Upper lobe of right lung (tissue), 1 donor: ENCODE results near the gene DLG2. TPM values are rescaled to one million over a fixed set of nuclear protein-coding genes. Genes with fewer than 3 reads are reported as not detected.

Source experiments
- ATAC-seq: fragments of 200-7000 bp; cut with Tn5 transposase; one replicate; pipeline ENCODE4 v1.9.1; 2020; ENCODE audit warnings: mild to moderate bottlenecking, moderate library complexity
- DNase-seq: peaks from one replicate; pipeline ENCODE4 v3.0.0-alpha.2; 2020
- H3K27ac ChIP-seq: fragments of 200-600 bp; one replicate; pipeline ENCODE4 v1.8.0; 2022
- H3K27me3 ChIP-seq: fragments of 200-600 bp; one replicate; pipeline ENCODE4 v1.8.0; 2022; ENCODE audit warnings: mild to moderate bottlenecking
- H3K36me3 ChIP-seq: fragments of 200-600 bp; one replicate; pipeline ENCODE4 v1.8.0; 2022
- H3K4me1 ChIP-seq: fragments of 200-600 bp; one replicate; pipeline ENCODE4 v1.8.0; 2022
- H3K4me3 ChIP-seq: fragments of 200-600 bp; one replicate; pipeline ENCODE4 v1.8.0; 2022; ENCODE audit warnings: mild to moderate bottlenecking
- H3K9me3 ChIP-seq: fragments of 200-600 bp; one replicate; pipeline ENCODE4 v1.8.0; 2022
- intact Hi-C: fragments of 100-400 bp; cut with DNase I; formaldehyde crosslinking; loops from one replicate; pipeline ENCODE4 v1.11.0; 2022
- total RNA-seq: library from RNA; stranded (reverse); fragmentation: NEBNext Ultra II Directional; extraction: Animal tissue kit (Norgen Biotek cat#: 25700); gene quantifications from one replicate; pipeline ENCODE4 v1.2.1, GENCODE V29; 2021
- TF ChIP-seq, protein P1 (sequence below): fragments of 200-600 bp; IDR thresholded peaks from one replicate; pipeline ENCODE4 v1.8.0; 2022; ENCODE audit warnings: antibody characterized with exemption
- donor health status: DM: no; HTN: yes; CAD: no; lungs with severe emphysema.

The DLG2 gene
- total RNA-seq, 1 donor from 2014 or later, result 9.7 TPM

- H3K36me3 ChIP-seq, result no peaks in the 10 kb centered on the region
Observed at GRCh38 chr11:84232511-84232910, 1394.6 kb downstream of the DLG2 start.

GRCh38 chr11:84230402-84230801 is 1396.7 kb downstream of the DLG2 start:
- Histone ChIP-seq H3K27me3 (no peaks in the 10 kb centered on the region), H3K4me3 (no peak overlapping the region), H3K4me1 (no peaks in the 10 kb centered on the region), H3K9me3 (no peaks in the 10 kb centered on the region), H3K36me3 (no peaks in the 10 kb centered on the region), H3K27ac (no peak overlapping the region)
- TF ChIP-seq, protein P1, sequence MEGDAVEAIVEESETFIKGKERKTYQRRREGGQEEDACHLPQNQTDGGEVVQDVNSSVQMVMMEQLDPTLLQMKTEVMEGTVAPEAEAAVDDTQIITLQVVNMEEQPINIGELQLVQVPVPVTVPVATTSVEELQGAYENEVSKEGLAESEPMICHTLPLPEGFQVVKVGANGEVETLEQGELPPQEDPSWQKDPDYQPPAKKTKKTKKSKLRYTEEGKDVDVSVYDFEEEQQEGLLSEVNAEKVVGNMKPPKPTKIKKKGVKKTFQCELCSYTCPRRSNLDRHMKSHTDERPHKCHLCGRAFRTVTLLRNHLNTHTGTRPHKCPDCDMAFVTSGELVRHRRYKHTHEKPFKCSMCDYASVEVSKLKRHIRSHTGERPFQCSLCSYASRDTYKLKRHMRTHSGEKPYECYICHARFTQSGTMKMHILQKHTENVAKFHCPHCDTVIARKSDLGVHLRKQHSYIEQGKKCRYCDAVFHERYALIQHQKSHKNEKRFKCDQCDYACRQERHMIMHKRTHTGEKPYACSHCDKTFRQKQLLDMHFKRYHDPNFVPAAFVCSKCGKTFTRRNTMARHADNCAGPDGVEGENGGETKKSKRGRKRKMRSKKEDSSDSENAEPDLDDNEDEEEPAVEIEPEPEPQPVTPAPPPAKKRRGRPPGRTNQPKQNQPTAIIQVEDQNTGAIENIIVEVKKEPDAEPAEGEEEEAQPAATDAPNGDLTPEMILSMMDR, result no peak
- intact Hi-C loops, result no loop called here
- ATAC-seq (no peak), DNase-seq (no peak)

More at GRCh38 chr11:84232511-84232910, 1394.6 kb downstream of the DLG2 start:
- ATAC-seq (no peak), DNase-seq (no peak)
- no peaks in the 10 kb centered on the region for H3K4me1 ChIP-seq
- no peaks in the 10 kb centered on the region for H3K27me3 ChIP-seq
- H3K27ac ChIP-seq, result no peak overlapping the region
- no peaks in the 10 kb centered on the region for H3K9me3 ChIP-seq
- intact Hi-C loops, result no loop called here
- TF ChIP-seq, protein P1, result no peak
- no peak overlapping the region for H3K4me3 ChIP-seq

GRCh38 chr11:84227970-84228665 is 1399.0 kb downstream of the DLG2 start:
- Histone ChIP-seq H3K27me3 (no peaks in the 10 kb centered on the region), H3K36me3 (no peaks in the 10 kb centered on the region)
- TF ChIP-seq, protein P1, result no peak

GRCh38 chr11:84224042-84224441 is 1403.1 kb downstream of the DLG2 start:
- TF ChIP-seq, protein P1, result no peak
- DNase-seq, result no peak
- ATAC-seq, result no peak
- intact Hi-C loops, result no loop called here
- H3K36me3 ChIP-seq, result no peaks in the 10 kb centered on the region
- no peaks in the 10 kb centered on the region for H3K27me3 ChIP-seq
- no peak overlapping the region for H3K4me3 ChIP-seq
- no peak overlapping the region for H3K27ac ChIP-seq
- H3K4me1 ChIP-seq, result no peaks in the 10 kb centered on the region
- H3K9me3 ChIP-seq, result no peaks in the 10 kb centered on the region

More at GRCh38 chr11:84227970-84228665, 1399.0 kb downstream of the DLG2 start:
- H3K4me1 ChIP-seq, result no peaks in the 10 kb centered on the region
- ATAC-seq (no peak), DNase-seq (no peak)
- H3K4me3 ChIP-seq, result no peak overlapping the region
- intact Hi-C loops, result no loop called here
- H3K27ac ChIP-seq, result no peak overlapping the region
- H3K9me3 ChIP-seq, result no peaks in the 10 kb centered on the region

DNA sequence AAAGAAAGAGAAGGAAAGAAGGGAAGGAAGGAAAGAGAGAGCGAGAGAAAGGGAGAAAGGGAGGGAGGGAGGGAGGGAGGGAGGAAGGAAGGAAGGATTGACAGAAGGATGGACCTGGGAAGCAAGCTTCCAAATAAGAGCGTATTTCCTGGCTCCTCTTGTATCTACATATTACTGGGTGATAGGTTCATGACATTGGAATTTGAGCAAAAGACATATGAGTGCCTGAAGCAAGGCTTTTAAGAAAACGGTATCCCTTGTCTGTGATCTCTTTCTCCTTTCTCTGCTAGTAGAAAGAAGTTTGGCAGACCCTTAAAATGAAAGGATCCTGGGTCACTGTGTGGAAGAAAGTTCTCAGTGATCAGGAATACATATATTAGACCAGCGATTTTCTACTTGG is 1408.8 kb downstream of the DLG2 start:
- no peaks in the 10 kb centered on the region for H3K9me3 ChIP-seq
- DNase-seq, result no peak
- H3K4me1 ChIP-seq, result no peaks in the 10 kb centered on the region
- no peak for ATAC-seq
- H3K4me3 ChIP-seq, result no peak overlapping the region
- intact Hi-C loops, result no loop called here
- no peaks in the 10 kb centered on the region for H3K27me3 ChIP-seq
- TF ChIP-seq, protein P1, result no peak
- no peaks in the 10 kb centered on the region for H3K36me3 ChIP-seq
- no peak overlapping the region for H3K27ac ChIP-seq
